H9 (cell line): ENCODE results near the gene ALDOA. TPM values are rescaled to one million over a fixed set of nuclear protein-coding genes. Genes with fewer than 3 reads are reported as not detected.

Source experiments
- DNase-seq: peaks from one replicate; pipeline ENCODE4 v3.0.0-alpha.2; 2017
- H2AFZ ChIP-seq: one replicate; pipeline ENCODE4 v1.6.1; 2013; ENCODE audit warnings: mild to moderate bottlenecking, low read length, control low read depth, moderate library complexity
- H2AK5ac ChIP-seq: 2 replicates; pipeline ENCODE4 v1.6.1; 2013; ENCODE audit warnings: low read length, control low read depth, mixed read lengths; ENCODE audit not compliant: insufficient read length
- H2BK120ac ChIP-seq: one replicate; pipeline ENCODE4 v1.6.1; 2013; ENCODE audit warnings: low read depth, mild to moderate bottlenecking, low read length, control low read depth, inconsistent platforms; ENCODE audit not compliant: poor library complexity, severe bottlenecking
- H2BK12ac ChIP-seq: 2 replicates; pipeline ENCODE4 v1.6.1; 2013; ENCODE audit warnings: low read length, control low read depth, mixed read lengths, low read depth; ENCODE audit not compliant: insufficient read length
- H2BK15ac ChIP-seq: 2 replicates; pipeline ENCODE4 v1.6.1; 2013; ENCODE audit warnings: low read depth, low read length, control low read depth
- H2BK20ac ChIP-seq: one replicate; pipeline ENCODE4 v1.6.1; 2013; ENCODE audit warnings: low read depth, mild to moderate bottlenecking, low read length, control low read depth, inconsistent platforms; ENCODE audit not compliant: poor library complexity, severe bottlenecking
- H2BK5ac ChIP-seq: 2 replicates; pipeline ENCODE4 v1.6.1; 2013; ENCODE audit warnings: low read length, control low read depth, mixed read lengths; ENCODE audit not compliant: insufficient read length
- H3K14ac ChIP-seq: 2 replicates; pipeline ENCODE4 v1.6.1; 2013; ENCODE audit warnings: low read length, control low read depth; ENCODE audit not compliant: insufficient read depth
- H3K18ac ChIP-seq: 2 replicates; pipeline ENCODE4 v1.6.1; 2013; ENCODE audit warnings: low read depth, mild to moderate bottlenecking, mixed read lengths, low read length, control low read depth; ENCODE audit not compliant: insufficient read length
- H3K23ac ChIP-seq: 2 replicates; pipeline ENCODE4 v1.6.1; 2013; ENCODE audit warnings: low read length, control low read depth, mixed read lengths, low read depth; ENCODE audit not compliant: insufficient read length
- H3K23me2 ChIP-seq: 2 replicates; pipeline ENCODE4 v1.6.1; 2013; ENCODE audit warnings: low read depth, mild to moderate bottlenecking, mixed read lengths, low read length, control low read depth; ENCODE audit not compliant: insufficient read length, poor library complexity, severe bottlenecking
- H3K27ac ChIP-seq: 2 replicates; pipeline ENCODE4 v1.5.1; 2013; ENCODE audit warnings: low read length, control low read depth, mixed read lengths, low read depth; ENCODE audit not compliant: insufficient read length
- H3K27me3 ChIP-seq: 2 replicates; pipeline ENCODE4 v1.6.1; 2013; ENCODE audit warnings: low read length, control low read depth, inconsistent platforms; ENCODE audit not compliant: insufficient read depth
- H3K4ac ChIP-seq: 2 replicates; pipeline ENCODE4 v1.6.1; 2013; ENCODE audit warnings: low read depth, mild to moderate bottlenecking, control low read depth, inconsistent platforms, low read length, moderate library complexity
- H3K4me1 ChIP-seq: 2 replicates; pipeline ENCODE4 v1.6.1; 2013; ENCODE audit warnings: low read length, control low read depth, inconsistent platforms; ENCODE audit not compliant: insufficient read depth
- H3K4me2 ChIP-seq: 2 replicates; pipeline ENCODE4 v1.6.1; 2013; ENCODE audit warnings: low read length, control low read depth, mixed read lengths; ENCODE audit not compliant: insufficient read length, insufficient read depth
- H3K56ac ChIP-seq: 2 replicates; pipeline ENCODE4 v1.6.1; 2013; ENCODE audit warnings: low read depth, mild to moderate bottlenecking, mixed read lengths, low read length, control low read depth; ENCODE audit not compliant: insufficient read length
- H3K79me1 ChIP-seq: 2 replicates; pipeline ENCODE4 v1.6.1; 2013; ENCODE audit warnings: low read depth, mild to moderate bottlenecking, moderate library complexity, low read length, control low read depth, inconsistent platforms; ENCODE audit not compliant: insufficient read depth, poor library complexity, severe bottlenecking
- H3K79me2 ChIP-seq: 2 replicates; pipeline ENCODE4 v1.6.1; 2013; ENCODE audit warnings: low read length, control low read depth, inconsistent platforms; ENCODE audit not compliant: insufficient read depth
- H3K9ac ChIP-seq: 2 replicates; pipeline ENCODE4 v1.6.1; 2013; ENCODE audit warnings: low read length, control low read depth, mixed read lengths; ENCODE audit not compliant: insufficient read length; ENCODE audit errors: extremely low read depth
- H3K9me3 ChIP-seq: one replicate; pipeline ENCODE4 v1.6.1; 2013; ENCODE audit warnings: low read depth, low read length, inconsistent platforms; ENCODE audit not compliant: control insufficient read depth
- H3T11ph ChIP-seq: one replicate; pipeline ENCODE4 v1.6.1; 2013; ENCODE audit warnings: mild to moderate bottlenecking, low read length, control low read depth, inconsistent platforms
- H4K20me1 ChIP-seq: one replicate; pipeline ENCODE4 v1.6.1; 2013; ENCODE audit not compliant: control insufficient read depth, insufficient read length, insufficient read depth
- H4K5ac ChIP-seq: 2 replicates; pipeline ENCODE4 v1.6.1; 2013; ENCODE audit warnings: low read depth, mild to moderate bottlenecking, mixed read lengths, low read length, control low read depth; ENCODE audit not compliant: insufficient read length
- H4K8ac ChIP-seq: replicated peaks from 2 replicates; pipeline ENCODE4 v1.6.1; 2013; ENCODE audit warnings: low read length, control low read depth, mixed read lengths, low read depth; ENCODE audit not compliant: insufficient read length
- H4K91ac ChIP-seq: 2 replicates; pipeline ENCODE4 v1.6.1; 2013; ENCODE audit warnings: low read depth, mild to moderate bottlenecking, moderate library complexity, mixed read lengths, low read length, control low read depth; ENCODE audit not compliant: insufficient read length
- H3K27ac Mint-ChIP-seq, 3 experiments: 2 replicates in 2 of 3; 3 replicates in 1 of 3; pipeline ENCODE4 v1.8.0; 2020 to 2021; ENCODE audit warnings: mixed read lengths in 3 of 3, mild to moderate bottlenecking in 1 of 3, moderate library complexity in 1 of 3
- H3K27me3 Mint-ChIP-seq: 2 replicates; pipeline ENCODE4 v1.8.0; 2021; ENCODE audit warnings: low read depth, mild to moderate bottlenecking, moderate library complexity, mixed read lengths
- H3K36me3 Mint-ChIP-seq, 3 experiments: 2 replicates in 2 of 3; 3 replicates in 1 of 3; pipeline ENCODE4 v1.8.0; 2020 to 2021; ENCODE audit warnings: low read depth in 3 of 3, mixed read lengths in 3 of 3; ENCODE audit not compliant: insufficient read depth in 1 of 3
- H3K4me1 Mint-ChIP-seq, 2 experiments: 2 replicates each; pipeline ENCODE4 v1.8.0; 2020; ENCODE audit warnings: mixed read lengths in 2 of 2
- H3K4me3 Mint-ChIP-seq, 2 experiments: 2 replicates in 1 of 2; 3 replicates in 1 of 2; pipeline ENCODE4 v1.8.0; 2020 to 2021; ENCODE audit warnings: mild to moderate bottlenecking in 2 of 2, mixed read lengths in 2 of 2, moderate library complexity in 1 of 2
- H3K9me3 Mint-ChIP-seq, 2 experiments: 2 replicates in 1 of 2; 3 replicates in 1 of 2; pipeline ENCODE4 v1.8.0; 2020; ENCODE audit warnings: mild to moderate bottlenecking in 2 of 2, mixed read lengths in 2 of 2, moderate library complexity in 1 of 2
- CTCF ChIP-seq: fragments of 200-600 bp; sonication (generic); conservative IDR thresholded peaks from 3 replicates; pipeline ENCODE4 v1.8.0; 2021; ENCODE audit warnings: antibody characterized with exemption, mild to moderate bottlenecking
- WGBS: extraction: QIAGEN DNeasy Blood & Tissue Kit; methylation state at CpG from one replicate; pipeline ENCODE4 v1.1.7; 2013; ENCODE audit warnings: missing lambda C conversion rate, low lambda C conversion rate, mixed read lengths; ENCODE audit not compliant: insufficient read length; ENCODE audit errors: extremely low coverage; 5-methylcytosine and 5-hydroxymethylcytosine counted together
- total RNA-seq: library from RNA; stranded (reverse); gene quantifications from 2 replicates; pipeline ENCODE4 v1.2.1, GENCODE V29; 2021

Gene ALDOA
- total RNA-seq, 1 experiment from 2014 or later: 1,356 TPM

- Histone ChIP-seq H3K27me3 (no peaks in the 10 kb centered on the region), H4K5ac (no peak overlapping the region), H3K79me1 (no peaks in the 10 kb centered on the region), H3K23ac (no peak overlapping the region), H2BK15ac (no peak overlapping the region), H4K91ac (no peak overlapping the region), H2BK120ac (no peak overlapping the region), H3K4ac (no peak overlapping the region), H3K4me2 (no peak overlapping the region), H3T11ph (no peak overlapping the region), H3K27ac (no peak overlapping the region), H3K18ac (no peak overlapping the region), H3K14ac (no peak overlapping the region; the same call in 1 of the 2 replicates), H2BK12ac (no peak overlapping the region), H3K23me2 (peaks cover 16% of the 10 kb centered on the region), H2BK20ac (no peak overlapping the region), H3K4me1 (peaks cover 3% of the 10 kb centered on the region; the same call in 1 of the 2 replicates), H4K20me1 (no peaks in the 10 kb centered on the region), H2AFZ (no peak overlapping the region), H3K56ac (no peak overlapping the region), H4K8ac (no peak overlapping the region), H3K79me2 (no peaks in the 10 kb centered on the region; the same call in 1 of the 2 replicates), H2AK5ac (no peak overlapping the region), H3K9me3 (no peaks in the 10 kb centered on the region), H2BK5ac (no peak overlapping the region), H3K9ac (no peak overlapping the region)
- TF ChIP-seq CTCF: no peak
- DNase-seq: no peak
- no CpG with 5 or more reads among the region's 18 CpGs for WGBS
- H3K27me3 Mint-ChIP-seq: no peaks in the 10 kb centered on the region; the same call in none of the 2 replicates
- H3K4me1 Mint-ChIP-seq: peaks cover 18 to 34% of the 10 kb centered on the region in 2 experiments
- H3K9me3 Mint-ChIP-seq: no peaks in the 10 kb centered on the region; a peak in 1 of 5 replicates
- peaks cover 6 to 16% (median 10%) of the 10 kb centered on the region in 3 experiments; a peak in 5 of 7 replicates for H3K36me3 Mint-ChIP-seq
- no peak overlapping the region for H3K27ac Mint-ChIP-seq
- peak overlapping the region in 1 of 2 experiments; percentile 12; a peak in 1 of 5 replicates for H3K4me3 Mint-ChIP-seq
Measured at GRCh38 chr16:30026449-30026848, 39.1 kb upstream of the ALDOA start.
